ENCODE measurements around the gene DSG4.

Gene DSG4

DNA sequence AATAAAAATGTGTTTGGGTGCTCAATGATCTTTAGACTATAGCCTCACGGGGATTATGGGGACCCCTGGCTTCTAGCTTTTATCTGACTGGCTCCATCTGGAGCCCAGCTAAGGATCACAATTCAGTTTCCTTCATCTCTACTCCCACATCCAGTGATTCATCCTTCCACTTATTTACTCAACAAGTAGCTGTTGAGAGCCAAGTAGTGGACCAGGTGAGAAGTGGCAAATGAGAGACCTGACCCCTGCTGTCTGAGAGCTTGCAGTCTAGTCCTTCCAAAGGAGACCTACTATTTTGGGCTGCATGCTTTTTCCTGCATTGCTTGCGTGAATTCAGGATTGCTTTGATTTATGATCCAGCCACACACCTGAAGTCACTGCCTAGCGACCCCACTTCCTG, 60.2 kb downstream of the DSG4 start:
- no peak for TF ChIP-seq CTCF (IDR thresholded peaks at IDR 0.05; ENCODE audit: low read depth, low read length)
- no peak overlapping the region for H3K4me3 ChIP-seq (ENCODE audit: low read depth, low read length)

GRCh38 chr18:31438402-31438801, 61.8 kb downstream of the DSG4 start:
- H3K4me3 ChIP-seq (ENCODE audit: low read depth, low read length), result no peak overlapping the region
- TF ChIP-seq CTCF (IDR thresholded peaks at IDR 0.05; ENCODE audit: low read depth, low read length), result no peak

- no peak for TF ChIP-seq CTCF (IDR thresholded peaks at IDR 0.05; ENCODE audit: low read depth, low read length)
- H3K4me3 ChIP-seq (ENCODE audit: low read depth, low read length), result no peak overlapping the region
These were observed 63.3 kb downstream of the DSG4 start for GRCh38 chr18:31439807-31440325.

GRCh38 chr18:31440787-31441186, 64.2 kb downstream of the DSG4 start:
- TF ChIP-seq CTCF (IDR thresholded peaks at IDR 0.05; ENCODE audit: low read depth, low read length), result no peak
- no peak overlapping the region for H3K4me3 ChIP-seq (ENCODE audit: low read depth, low read length)

GRCh38 chr18:31441493-31441892, 64.9 kb downstream of the DSG4 start:
- H3K4me3 ChIP-seq (ENCODE audit: low read depth, low read length), result no peak overlapping the region
- TF ChIP-seq CTCF (IDR thresholded peaks at IDR 0.05; ENCODE audit: low read depth, low read length), result no peak

DNA sequence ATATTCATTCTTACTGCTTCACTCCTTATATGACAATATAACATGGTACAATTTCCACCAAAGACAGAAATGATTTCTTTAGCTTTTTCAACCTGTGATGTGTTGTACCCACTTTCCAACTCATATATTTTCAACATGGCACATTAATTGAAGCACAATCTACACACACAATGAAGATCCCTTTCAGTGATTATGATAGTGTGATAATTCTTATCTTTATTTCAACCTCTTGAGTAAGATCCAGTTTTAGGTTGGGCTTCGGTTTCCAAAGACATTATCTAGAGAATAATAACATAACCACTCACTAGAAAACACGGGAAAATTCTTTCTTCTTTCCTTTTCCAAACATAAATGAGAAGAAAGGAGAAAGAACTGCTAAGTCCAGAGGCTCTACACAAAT, 67.6 kb downstream of the DSG4 start:
- no peak overlapping the region for H3K4me3 ChIP-seq (ENCODE audit: low read depth, low read length)
- no peak for TF ChIP-seq CTCF (IDR thresholded peaks at IDR 0.05; ENCODE audit: low read depth, low read length)

DNA sequence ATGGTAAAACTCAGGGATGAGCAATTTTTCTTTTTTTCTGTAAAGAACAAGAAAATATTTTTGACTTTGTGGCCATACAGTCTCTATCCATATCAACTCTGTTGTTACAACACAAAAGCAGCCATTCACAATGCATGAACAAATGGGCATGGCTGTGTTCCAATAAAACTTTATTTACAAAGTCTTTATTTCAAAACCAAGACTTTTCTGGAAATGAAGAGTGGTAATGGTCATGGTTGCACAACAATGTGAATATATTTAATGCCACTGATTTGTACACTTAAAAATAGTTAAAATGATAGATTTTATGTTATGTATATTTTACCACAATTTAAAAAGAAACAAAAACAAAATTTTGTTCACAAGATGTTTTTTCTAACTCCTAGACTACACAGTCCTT, 69.3 kb downstream of the DSG4 start:
- no peak overlapping the region for H3K4me3 ChIP-seq (ENCODE audit: low read depth, low read length)
- TF ChIP-seq CTCF (IDR thresholded peaks at IDR 0.05; ENCODE audit: low read depth, low read length), result no peak

Data from WI38 (cell line).